Loucy (cell line): ENCODE measurements around the gene CDC26.

Source experiments
- EZH2phosphoT487 ChIP-seq: fragments of 200-600 bp; IDR thresholded peaks from 2 replicates; pipeline ENCODE4 v1.6.1; 2018; ENCODE audit warnings: antibody characterized with exemption, mild to moderate bottlenecking, moderate library complexity, borderline replicate concordance
- TF ChIP-seq, protein P1 (sequence below): fragments of 200-600 bp; sonication (generic); conservative IDR thresholded peaks from 2 replicates; pipeline ENCODE4 v1.5.1; 2014; ENCODE audit warnings: mild to moderate bottlenecking, antibody characterized with exemption, low read length

DNA sequence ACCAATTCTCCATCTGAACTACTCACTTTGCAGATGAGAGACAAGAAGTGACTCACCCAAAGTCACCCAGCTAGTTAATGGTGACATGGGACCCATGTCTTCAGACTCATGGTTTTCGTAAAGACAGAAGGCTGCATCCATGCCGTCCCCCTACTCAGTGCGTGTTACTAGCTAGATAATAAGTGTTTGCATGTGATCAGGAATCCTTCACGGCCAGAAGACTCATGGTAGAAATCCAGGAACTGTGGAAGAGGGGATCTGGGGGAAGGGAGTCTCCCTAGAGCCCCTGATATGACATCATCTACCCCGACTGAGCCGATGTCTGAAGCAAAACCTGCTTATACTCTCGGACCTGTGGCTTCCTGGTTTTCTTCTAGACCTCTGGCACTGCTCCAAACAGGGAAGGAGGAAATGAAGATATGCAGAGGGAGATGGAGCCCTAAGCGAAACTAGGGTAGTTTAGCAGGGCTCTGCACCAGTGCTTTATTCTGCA lies 24.5 kb upstream of the CDC26 start:
- TF ChIP-seq, protein P1, sequence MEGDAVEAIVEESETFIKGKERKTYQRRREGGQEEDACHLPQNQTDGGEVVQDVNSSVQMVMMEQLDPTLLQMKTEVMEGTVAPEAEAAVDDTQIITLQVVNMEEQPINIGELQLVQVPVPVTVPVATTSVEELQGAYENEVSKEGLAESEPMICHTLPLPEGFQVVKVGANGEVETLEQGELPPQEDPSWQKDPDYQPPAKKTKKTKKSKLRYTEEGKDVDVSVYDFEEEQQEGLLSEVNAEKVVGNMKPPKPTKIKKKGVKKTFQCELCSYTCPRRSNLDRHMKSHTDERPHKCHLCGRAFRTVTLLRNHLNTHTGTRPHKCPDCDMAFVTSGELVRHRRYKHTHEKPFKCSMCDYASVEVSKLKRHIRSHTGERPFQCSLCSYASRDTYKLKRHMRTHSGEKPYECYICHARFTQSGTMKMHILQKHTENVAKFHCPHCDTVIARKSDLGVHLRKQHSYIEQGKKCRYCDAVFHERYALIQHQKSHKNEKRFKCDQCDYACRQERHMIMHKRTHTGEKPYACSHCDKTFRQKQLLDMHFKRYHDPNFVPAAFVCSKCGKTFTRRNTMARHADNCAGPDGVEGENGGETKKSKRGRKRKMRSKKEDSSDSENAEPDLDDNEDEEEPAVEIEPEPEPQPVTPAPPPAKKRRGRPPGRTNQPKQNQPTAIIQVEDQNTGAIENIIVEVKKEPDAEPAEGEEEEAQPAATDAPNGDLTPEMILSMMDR, result no peak
- TF ChIP-seq EZH2phosphoT487, result no peak
